ENCODE results near the gene UBE2H.

DNA sequence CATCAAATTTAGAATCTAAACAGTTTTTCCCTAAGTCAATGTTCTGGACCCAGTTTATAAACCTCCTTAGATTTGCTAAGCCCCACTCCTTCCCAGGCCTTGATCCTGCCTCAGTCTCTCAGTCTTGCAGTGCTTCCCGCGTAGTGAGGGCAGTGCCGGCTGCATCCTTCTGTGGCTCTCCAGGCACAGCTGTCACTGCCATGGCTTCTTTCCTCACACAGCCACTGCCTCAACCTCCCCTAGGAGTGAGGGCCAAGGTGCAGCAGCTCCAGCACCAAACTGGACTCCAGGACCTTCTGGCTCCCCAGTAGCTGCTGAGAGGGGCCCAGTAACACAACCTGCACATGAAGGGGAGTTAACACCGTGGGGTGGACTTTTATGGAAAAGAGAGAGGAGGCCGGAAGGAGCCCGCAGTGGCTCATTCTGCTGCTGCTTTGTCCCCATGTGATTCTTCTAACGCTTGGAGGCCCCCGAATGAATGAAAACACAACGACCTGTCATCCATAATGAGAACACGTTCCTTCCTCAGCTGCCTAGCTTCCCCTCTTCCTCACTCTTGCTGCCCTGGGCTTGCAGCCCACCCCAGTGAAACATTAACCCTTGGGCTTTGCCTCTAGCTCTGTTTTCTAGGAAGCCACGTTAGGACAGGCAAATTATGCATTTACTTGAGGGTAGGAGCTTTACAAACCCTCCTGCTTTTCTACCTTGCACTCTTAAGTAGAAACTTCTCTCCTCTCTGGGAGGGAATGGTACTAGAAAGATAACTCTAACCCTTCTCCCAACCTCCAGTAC lies 16.0 kb upstream of the UBE2H start:
- TF ChIP-seq ZNF274 (IDR thresholded peaks at IDR 0.05; ENCODE audit: low read length) (no peak), ZNF274 (tag by site-specific recombination; IDR thresholded peaks at IDR 0.05; ENCODE audit: borderline replicate concordance) (no peak)
- TF ChIP-seq, protein P1, sequence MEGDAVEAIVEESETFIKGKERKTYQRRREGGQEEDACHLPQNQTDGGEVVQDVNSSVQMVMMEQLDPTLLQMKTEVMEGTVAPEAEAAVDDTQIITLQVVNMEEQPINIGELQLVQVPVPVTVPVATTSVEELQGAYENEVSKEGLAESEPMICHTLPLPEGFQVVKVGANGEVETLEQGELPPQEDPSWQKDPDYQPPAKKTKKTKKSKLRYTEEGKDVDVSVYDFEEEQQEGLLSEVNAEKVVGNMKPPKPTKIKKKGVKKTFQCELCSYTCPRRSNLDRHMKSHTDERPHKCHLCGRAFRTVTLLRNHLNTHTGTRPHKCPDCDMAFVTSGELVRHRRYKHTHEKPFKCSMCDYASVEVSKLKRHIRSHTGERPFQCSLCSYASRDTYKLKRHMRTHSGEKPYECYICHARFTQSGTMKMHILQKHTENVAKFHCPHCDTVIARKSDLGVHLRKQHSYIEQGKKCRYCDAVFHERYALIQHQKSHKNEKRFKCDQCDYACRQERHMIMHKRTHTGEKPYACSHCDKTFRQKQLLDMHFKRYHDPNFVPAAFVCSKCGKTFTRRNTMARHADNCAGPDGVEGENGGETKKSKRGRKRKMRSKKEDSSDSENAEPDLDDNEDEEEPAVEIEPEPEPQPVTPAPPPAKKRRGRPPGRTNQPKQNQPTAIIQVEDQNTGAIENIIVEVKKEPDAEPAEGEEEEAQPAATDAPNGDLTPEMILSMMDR (tag by site-specific recombination; IDR thresholded peaks at IDR 0.05) = no peak

Data from HEK293 (cell line).